K562 (cell line): ENCODE data around the gene ZNF761.
"Not testable (repeated sequence)": the region's sequence is repeated elsewhere in the genome, so short reads cannot be mapped to it uniquely, and the experiment has no call there.

Experiments used
- ETS1 ChIP-seq: conservative IDR thresholded peaks from 2 replicates; pipeline ENCODE4 v1.6.1; 2011; ENCODE audit warnings: low read depth, mild to moderate bottlenecking, low read length; ENCODE audit not compliant: control insufficient read depth
- ETV5 ChIP-seq: sonication (generic); formaldehyde crosslinking; IDR thresholded peaks from 2 replicates; pipeline ENCODE4 v1.4.0; 2020; ENCODE audit warnings: low read depth, mild to moderate bottlenecking, missing genetic modification reagents
- KLF16 ChIP-seq: IDR thresholded peaks from 2 replicates; pipeline ENCODE4 v1.6.1; 2016; ENCODE audit warnings: antibody characterized with exemption
- MAFK ChIP-seq: IDR thresholded peaks from 2 replicates; pipeline ENCODE4 v1.6.1; 2011; ENCODE audit warnings: low read length, improper control_type of control experiment
- NCOA2 ChIP-seq, 2 experiments: fragments of 450-650 bp; IDR thresholded peaks; 2 replicates each; pipeline ENCODE4 v1.6.1; 2018; ENCODE audit warnings: mild to moderate bottlenecking in 2 of 2, moderate library complexity in 1 of 2; ENCODE audit not compliant: partially characterized antibody in 2 of 2
- NEUROD1 ChIP-seq: fragments of 150-350 bp; IDR thresholded peaks from 2 replicates; pipeline ENCODE4 v1.6.1; 2014; ENCODE audit warnings: borderline replicate concordance, low read length, low read depth; ENCODE audit not compliant: partially characterized antibody
- NONO ChIP-seq, 2 experiments: fragments of 200-400 bp in 1 of 2; fragments of 450-650 bp in 1 of 2; formaldehyde crosslinking in 1 of 2; IDR thresholded peaks; 2 replicates each; pipeline ENCODE4 v1.6.1; 2017; ENCODE audit warnings: low read depth in 2 of 2, mild to moderate bottlenecking in 2 of 2, moderate library complexity in 2 of 2, low read length in 1 of 2
- POLR2A ChIP-seq: fragments of 450-650 bp; conservative IDR thresholded peaks from 2 replicates; pipeline ENCODE4 v1.6.1; 2016
- SMARCC2 ChIP-seq: fragments of 450-650 bp; IDR thresholded peaks from 2 replicates; pipeline ENCODE4 v1.6.1; 2017; ENCODE audit warnings: antibody characterized with exemption, moderate library complexity, mild to moderate bottlenecking, low read depth
- ZNF785 ChIP-seq: fragments of 250-450 bp; sonication (Bioruptor Pico); IDR thresholded peaks from 2 replicates; pipeline ENCODE4 v1.4.0; 2020; ENCODE audit warnings: mild to moderate bottlenecking

- TF ChIP-seq ETS1; NONO (IDR thresholded peaks at IDR 0.05; ENCODE audit: low read depth in 2 of 2, low read length in 1 of 2); POLR2A; NCOA2 (IDR thresholded peaks at IDR 0.05; ENCODE audit: partially characterized antibody in 2 of 2); SMARCC2; ETV5 (CRISPR knock-in tag); NEUROD1; MAFK; ZNF785 (CRISPR knock-in tag); KLF16: not testable (repeated sequence)
These were observed 33.9 kb upstream of the ZNF761 start for GRCh38 chr19:53397918-53398317.
